SK-N-SH (cell line): ENCODE measurements around the gene TMEM212. TPM values are rescaled to one million over a fixed set of nuclear protein-coding genes. Genes with fewer than 3 reads are reported as not detected.

ENCODE experiments used
- CTCF ChIA-PET: fragments of 300-600, 350-600 bp; formaldehyde crosslinking; extraction: SDS; loops from one replicate; lab custom pipeline; 2021; lab: Yijun Ruan, JAX
- POLR2A ChIA-PET: fragments of 350-600 bp; sonication (Branson Sonifier 250); formaldehyde crosslinking; extraction: SDS; loops from one replicate; lab custom pipeline; 2020; ENCODE audit warnings: antibody characterized with exemption, inconsistent platforms; lab: Yijun Ruan, JAX
- DNase-seq: peaks from one replicate; pipeline ENCODE4 v3.0.0; 2012
- H2AFZ ChIP-seq: fragments of 200-600 bp; sonication (generic); 2 replicates; pipeline ENCODE4 v1.8.1; 2016; ENCODE audit warnings: antibody characterized with exemption, mild to moderate bottlenecking, low read depth
- H3F3A ChIP-seq: fragments of 200-600 bp; sonication (generic); replicated peaks from 2 replicates; pipeline ENCODE3; 2016; ENCODE audit warnings: antibody characterized with exemption, mild to moderate bottlenecking; ENCODE audit not compliant: insufficient read depth
- H3K27ac ChIP-seq, 2 experiments: fragments of 200-500 bp in 1 of 2; fragments of 200-600 bp in 1 of 2; sonication (Bioruptor generic) in 1 of 2; sonication (generic), shearing (Covaris generic) in 1 of 2; 2 replicates each; pipeline versions ENCODE4 v1.5.1 to v1.6.1; 2014 to 2016; ENCODE audit warnings: low read depth in 2 of 2, inconsistent platforms in 1 of 2, low read length in 1 of 2, mild to moderate bottlenecking in 1 of 2, mixed read lengths in 1 of 2
- H3K27me3 ChIP-seq: fragments of 200-600 bp; sonication (generic), shearing (Covaris generic); 2 replicates; pipeline ENCODE4 v1.6.1; 2016; ENCODE audit warnings: mixed run types; ENCODE audit not compliant: insufficient read depth
- H3K36me3 ChIP-seq, 2 experiments: fragments of 200-500 bp in 1 of 2; fragments of 200-600 bp in 1 of 2; sonication (Bioruptor generic) in 1 of 2; sonication (generic) in 1 of 2; replicated peaks in 1 of 2; 2 replicates each; pipeline versions ENCODE3 to v1.5.1; 2014 to 2016; ENCODE audit warnings: low read length in 1 of 2, mild to moderate bottlenecking in 1 of 2; ENCODE audit not compliant: insufficient read depth in 2 of 2, control insufficient read depth in 1 of 2
- H3K4me1 ChIP-seq, 2 experiments: fragments of 200-500 bp in 1 of 2; fragments of 200-600 bp in 1 of 2; sonication (Bioruptor generic) in 1 of 2; sonication (generic), shearing (Covaris generic) in 1 of 2; 2 replicates each; pipeline versions ENCODE4 v1.5.1 to v1.6.1; 2014 to 2016; ENCODE audit warnings: low read depth in 1 of 2, low read length in 1 of 2, mixed run types in 1 of 2; ENCODE audit not compliant: insufficient read depth in 2 of 2, control insufficient read depth in 1 of 2
- H3K4me2 ChIP-seq: fragments of 200-600 bp; sonication (generic), shearing (Covaris generic); 2 replicates; pipeline ENCODE4 v1.6.1; 2017; ENCODE audit warnings: mixed run types
- H3K4me3 ChIP-seq, 2 experiments: fragments of 200-500 bp in 1 of 2; fragments of 200-600 bp in 1 of 2; sonication (Bioruptor generic) in 1 of 2; sonication (generic), shearing (Covaris generic) in 1 of 2; 2 replicates each; pipeline versions ENCODE4 v1.5.1 to v1.8.1; 2014 to 2016; ENCODE audit warnings: low read depth in 2 of 2, inconsistent platforms in 1 of 2, low read length in 1 of 2, mild to moderate bottlenecking in 1 of 2, mixed read lengths in 1 of 2, moderate library complexity in 1 of 2
- H3K79me2 ChIP-seq: fragments of 200-600 bp; sonication (generic); 2 replicates; pipeline ENCODE4 v1.8.1; 2017; ENCODE audit warnings: mild to moderate bottlenecking; ENCODE audit not compliant: insufficient read depth
- H3K9ac ChIP-seq: fragments of 200-600 bp; sonication (generic); 2 replicates; pipeline ENCODE4 v1.6.1; 2017; ENCODE audit warnings: mixed run types
- H3K9me2 ChIP-seq: fragments of 200-600 bp; sonication (generic); 2 replicates; pipeline ENCODE4 v1.6.1; 2017; ENCODE audit warnings: mixed run types
- H3K9me3 ChIP-seq: fragments of 200-600 bp; sonication (generic); 2 replicates; pipeline ENCODE4 v1.6.1; 2017; ENCODE audit warnings: mixed run types, mild to moderate bottlenecking, moderate library complexity
- H4K20me1 ChIP-seq: fragments of 200-600 bp; sonication (generic); 2 replicates; pipeline ENCODE4 v1.6.1; 2017; ENCODE audit warnings: mild to moderate bottlenecking, mixed run types; ENCODE audit not compliant: insufficient read depth
- CTCF ChIP-seq: fragments of 200-600 bp; sonication (generic); IDR thresholded peaks from 2 replicates; pipeline ENCODE4 v1.6.1; 2017; ENCODE audit warnings: antibody characterized with exemption, mild to moderate bottlenecking, moderate library complexity
- ELF1 ChIP-seq: IDR thresholded peaks from 2 replicates; pipeline ENCODE4 v1.4.0; 2012
- EP300 ChIP-seq, 2 experiments: IDR thresholded peaks; 2 replicates each; pipeline versions ENCODE4 v1.4.0 to v1.6.1; 2012; ENCODE audit warnings: borderline replicate concordance in 1 of 2, low read depth in 1 of 2, low read length in 1 of 2
- FOSL2 ChIP-seq: IDR thresholded peaks from 2 replicates; pipeline ENCODE4 v1.4.0; 2012; ENCODE audit warnings: low read depth, mild to moderate bottlenecking, moderate library complexity, borderline replicate concordance
- FOXJ3 ChIP-seq: sonication (generic); formaldehyde crosslinking; IDR thresholded peaks from 2 replicates; pipeline ENCODE4 v1.5.1; 2020; ENCODE audit warnings: mild to moderate bottlenecking, missing genetic modification reagents
- FOXM1 ChIP-seq: IDR thresholded peaks from 2 replicates; pipeline ENCODE4 v1.4.0; 2012; ENCODE audit warnings: low read depth, mild to moderate bottlenecking
- GABPA ChIP-seq: IDR thresholded peaks from 2 replicates; pipeline ENCODE4 v1.4.0; 2012; ENCODE audit warnings: low read depth, mild to moderate bottlenecking
- NFIC ChIP-seq: IDR thresholded peaks from 2 replicates; pipeline ENCODE4 v1.4.0; 2012; ENCODE audit warnings: borderline replicate concordance
- NRF1 ChIP-seq: IDR thresholded peaks from 2 replicates; pipeline ENCODE4 v1.6.1; 2012; ENCODE audit warnings: low read depth, mild to moderate bottlenecking, low read length
- PBX3 ChIP-seq: IDR thresholded peaks from 2 replicates; pipeline ENCODE4; 2012
- RFX5 ChIP-seq: IDR thresholded peaks from 2 replicates; pipeline ENCODE4 v1.6.1; 2012; ENCODE audit warnings: mild to moderate bottlenecking, improper control_type of control experiment, low read length
- RXRA ChIP-seq: IDR thresholded peaks from 2 replicates; pipeline ENCODE4 v1.4.0; 2012; ENCODE audit warnings: low read depth, mild to moderate bottlenecking, borderline replicate concordance
- SIN3A ChIP-seq: IDR thresholded peaks from 2 replicates; pipeline ENCODE4 v1.6.1; 2012; ENCODE audit warnings: low read depth, mild to moderate bottlenecking, low read length, moderate library complexity, borderline replicate concordance
- TCF12 ChIP-seq: IDR thresholded peaks from 2 replicates; pipeline ENCODE4 v1.4.0; 2012
- YY1 ChIP-seq: IDR thresholded peaks from 2 replicates; pipeline ENCODE4 v1.4.0; 2012; ENCODE audit warnings: low read depth, mild to moderate bottlenecking
- WGBS: methylation state at CpG from one replicate; pipeline ENCODE4 v1.1.6; 2017; ENCODE audit warnings: low lambda C conversion rate; 5-methylcytosine and 5-hydroxymethylcytosine counted together
- polyA plus RNA-seq, 3 experiments: library from polyadenylated mRNA; depleted of rRNA; stranded (reverse); fragments of >200 nt; gene quantifications; 2 replicates each; pipeline ENCODE4 v1.2.3, GENCODE V29; 2012
- TF ChIP-seq, protein P1 (sequence below): fragments of 150-350 bp; IDR thresholded peaks from 2 replicates; pipeline ENCODE4 v1.6.1; 2016; ENCODE audit warnings: mild to moderate bottlenecking, low read depth, low read length

Gene TMEM212
- polyA plus RNA-seq, 1 of the 3 experiments (the other 2 are of a cell fraction) = not detected

DNA sequence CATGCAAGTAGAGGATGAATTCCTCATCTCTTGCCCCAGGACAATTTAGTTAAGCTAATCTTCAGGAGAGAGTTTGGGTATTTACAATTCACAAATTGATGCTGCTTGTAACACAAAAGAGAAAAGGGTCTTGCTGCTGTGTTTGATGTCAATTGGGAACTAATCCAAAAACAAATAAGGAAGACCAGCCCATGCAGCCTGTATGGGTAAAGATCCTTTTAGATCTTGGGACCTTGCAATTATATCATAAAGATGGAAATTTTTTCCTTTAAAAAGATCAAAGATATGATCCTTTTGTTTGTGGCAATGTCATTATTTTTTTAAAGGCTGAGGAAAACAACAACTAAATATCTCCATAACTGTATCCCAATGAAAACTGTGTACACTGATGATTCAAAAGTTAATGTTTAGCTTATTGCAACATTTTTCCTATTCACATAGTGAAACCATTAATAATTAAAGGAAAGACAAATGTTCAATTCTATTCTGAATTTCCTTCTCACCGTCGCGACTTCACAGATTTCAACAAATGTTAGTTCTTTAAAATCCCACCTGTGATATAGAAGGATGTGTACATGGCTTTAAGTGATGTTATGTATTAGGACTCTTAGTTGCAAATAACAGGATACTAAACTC lies 40.2 kb downstream of the TMEM212 start:
- no peaks in the 10 kb centered on the region for H3K79me2 ChIP-seq
- H3K27me3 ChIP-seq = no peaks in the 10 kb centered on the region
- CTCF ChIA-PET = interaction anchor here (0.6 to 1.4 kb wide), 2 partner anchors 15 to 44 kb away, joined by 3 to 5 read pairs; no protein-coding TSS in a partner anchor
- H4K20me1 ChIP-seq = no peaks in the 10 kb centered on the region
- H3K4me2 ChIP-seq = no peak overlapping the region
- no peaks in the 10 kb centered on the region for H3K9me2 ChIP-seq
- 85% methylated on average over 3 of the region's 3 CpGs for WGBS
- DNase-seq = no peak
- no peaks in the 10 kb centered on the region; a peak in 1 of 4 replicates for H3K4me1 ChIP-seq
- H3K9ac ChIP-seq = no peak overlapping the region
- no peak overlapping the region for H2AFZ ChIP-seq
- no peaks in the 10 kb centered on the region for H3F3A ChIP-seq
- POLR2A ChIA-PET = no interaction called here
- H3K9me3 ChIP-seq = no peaks in the 10 kb centered on the region
- no peak overlapping the region for H3K27ac ChIP-seq
- H3K4me3 ChIP-seq = no peak overlapping the region
- no peak for TF ChIP-seq NFIC
- no peak for TF ChIP-seq YY1
- TF ChIP-seq, protein P1, sequence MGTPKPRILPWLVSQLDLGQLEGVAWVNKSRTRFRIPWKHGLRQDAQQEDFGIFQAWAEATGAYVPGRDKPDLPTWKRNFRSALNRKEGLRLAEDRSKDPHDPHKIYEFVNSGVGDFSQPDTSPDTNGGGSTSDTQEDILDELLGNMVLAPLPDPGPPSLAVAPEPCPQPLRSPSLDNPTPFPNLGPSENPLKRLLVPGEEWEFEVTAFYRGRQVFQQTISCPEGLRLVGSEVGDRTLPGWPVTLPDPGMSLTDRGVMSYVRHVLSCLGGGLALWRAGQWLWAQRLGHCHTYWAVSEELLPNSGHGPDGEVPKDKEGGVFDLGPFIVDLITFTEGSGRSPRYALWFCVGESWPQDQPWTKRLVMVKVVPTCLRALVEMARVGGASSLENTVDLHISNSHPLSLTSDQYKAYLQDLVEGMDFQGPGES = no peak
- no peak for TF ChIP-seq CTCF
- TF ChIP-seq NRF1 = no peak
- TF ChIP-seq FOXJ3 (CRISPR knock-in tag) = no peak
- no peak for TF ChIP-seq EP300 (IDR thresholded peaks at IDR 0.05; ENCODE audit: borderline replicate concordance in 1 of 2, low read depth in 1 of 2, low read length in 1 of 2)
- no peak for TF ChIP-seq TCF12
- no peak for TF ChIP-seq PBX3
- TF ChIP-seq RFX5 = no peak
- no peaks in the 10 kb centered on the region for H3K36me3 ChIP-seq

DNA sequence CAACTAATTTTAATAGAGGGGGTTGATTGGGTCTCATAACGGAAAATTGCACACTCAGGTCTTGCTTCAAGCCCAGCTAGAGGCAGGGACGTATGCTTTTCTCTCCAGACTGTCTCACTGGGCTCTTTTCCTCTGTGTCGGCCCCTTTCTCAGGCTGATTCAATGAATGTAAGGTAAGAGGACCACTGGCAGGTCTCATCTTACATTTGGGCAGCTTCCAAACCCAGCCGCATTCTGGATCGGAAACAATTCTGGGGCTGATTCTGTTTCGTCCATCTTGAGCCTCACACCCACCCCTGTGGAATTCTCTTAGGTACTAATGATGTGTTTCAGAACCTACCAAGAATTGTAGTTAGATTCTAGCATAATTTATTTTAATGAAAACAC lies 40.7 kb downstream of the TMEM212 start:
- TF ChIP-seq GABPA (no peak), FOXM1 (no peak), NFIC (no peak), SIN3A (no peak), ELF1 (no peak), FOXJ3 (CRISPR knock-in tag) (no peak), RXRA (no peak), FOSL2 (no peak)
- TF ChIP-seq, protein P1 = no peak
- H3K9me2 ChIP-seq = no peaks in the 10 kb centered on the region
- H3K79me2 ChIP-seq = no peaks in the 10 kb centered on the region
- POLR2A ChIA-PET = no interaction called here
- H3F3A ChIP-seq = no peaks in the 10 kb centered on the region
- no peaks in the 10 kb centered on the region for H3K9me3 ChIP-seq
- no peaks in the 10 kb centered on the region for H3K27me3 ChIP-seq
- H3K36me3 ChIP-seq = no peaks in the 10 kb centered on the region
- H3K9ac ChIP-seq = no peak overlapping the region
- H3K4me3 ChIP-seq = no peak overlapping the region
- no peak overlapping the region for H2AFZ ChIP-seq
- no peak for DNase-seq
- H3K27ac ChIP-seq = no peak overlapping the region
- no peaks in the 10 kb centered on the region for H4K20me1 ChIP-seq
- WGBS = 66% methylated on average over 6 of the region's 6 CpGs
- H3K4me1 ChIP-seq = no peaks in the 10 kb centered on the region; a peak in 1 of 4 replicates
- CTCF ChIA-PET = interaction anchor here (0.6 to 1.4 kb wide), 2 partner anchors 16 to 44 kb away, joined by 3 to 5 read pairs; no protein-coding TSS in a partner anchor
- no peak overlapping the region for H3K4me2 ChIP-seq
